Body of pancreas (tissue), 4 donors: ENCODE data around the gene CSGALNACT2. TPM values are rescaled to one million over a fixed set of nuclear protein-coding genes. Genes with fewer than 3 reads are reported as not detected.

Experiments used
- ATAC-seq: fragments of 150-250 bp; one replicate; pipeline ENCODE4 v1.9.1; 2016
- DNase-seq, 4 donors: peaks; one replicate each; pipeline ENCODE4 v3.0.0-alpha.2; 2019
- H3K27ac ChIP-seq, 4 donors: fragments of 200-600 bp; sonication (generic); 1 replicate in 3 of 4; 2 replicates in 1 of 4; pipeline versions ENCODE4 v1.5.1 to v1.6.1; 2016 to 2019; ENCODE audit warnings: mild to moderate bottlenecking in 1 of 4, mixed read lengths in 1 of 4, moderate library complexity in 1 of 4
- H3K27me3 ChIP-seq, 2 donors: fragments of 200-600 bp; sonication (generic); one replicate each; pipeline ENCODE4 v1.6.0; 2016; ENCODE audit warnings: mild to moderate bottlenecking in 1 of 2
- H3K36me3 ChIP-seq, 2 donors: fragments of 200-600 bp; sonication (generic); replicated peaks in 1 of 2; 2 replicates each; pipeline ENCODE4 v1.5.1; 2016; ENCODE audit warnings: low read depth in 2 of 2; ENCODE audit not compliant: insufficient read depth in 1 of 2
- H3K4me1 ChIP-seq: fragments of 200-600 bp; sonication (generic); one replicate; pipeline ENCODE4 v1.6.0; 2016
- H3K4me3 ChIP-seq, 2 donors: fragments of 200-600 bp; sonication (generic); 1 replicate in 1 of 2; 2 replicates in 1 of 2; pipeline ENCODE4 v1.5.1; 2016 to 2019
- H3K9me3 ChIP-seq, 3 donors: fragments of 200-600 bp; sonication (generic); 1 replicate in 2 of 3; 2 replicates in 1 of 3; pipeline ENCODE4 v1.5.1; 2016
- POLR2A ChIP-seq, 3 donors: fragments of 450-650 bp; IDR thresholded peaks; one replicate each; pipeline ENCODE4 v1.6.1; 2016; ENCODE audit warnings: antibody characterized with exemption in 3 of 3, mild to moderate bottlenecking in 2 of 3
- WGBS, 2 donors: methylation state at CpG; one replicate each; pipeline ENCODE4 v1.1.5; 2017; 5-methylcytosine and 5-hydroxymethylcytosine counted together
- intact Hi-C: fragments of 100-400 bp; cut with DNase I; formaldehyde crosslinking; loops from one replicate; pipeline ENCODE4 v1.15.1; 2023
- total RNA-seq, 2 donors: library from RNA; depleted of rRNA; stranded (reverse); fragments of >200 nt; gene quantifications; one replicate each; pipeline ENCODE4 v1.1.0, GENCODE V29; 2016
- TF ChIP-seq, protein P1 (sequence below), 7 experiments: fragments of 450-650 bp in 4 of 7; fragments of 200-600 bp in 3 of 7; sonication (generic) in 3 of 7; IDR thresholded peaks; one replicate each; pipeline ENCODE4 v1.5.1; 2016 to 2019; ENCODE audit warnings: antibody characterized with exemption in 7 of 7

CSGALNACT2 gene
- total RNA-seq, 2 donors from 2014 or later = 6.9 to 9.6 TPM

DNA sequence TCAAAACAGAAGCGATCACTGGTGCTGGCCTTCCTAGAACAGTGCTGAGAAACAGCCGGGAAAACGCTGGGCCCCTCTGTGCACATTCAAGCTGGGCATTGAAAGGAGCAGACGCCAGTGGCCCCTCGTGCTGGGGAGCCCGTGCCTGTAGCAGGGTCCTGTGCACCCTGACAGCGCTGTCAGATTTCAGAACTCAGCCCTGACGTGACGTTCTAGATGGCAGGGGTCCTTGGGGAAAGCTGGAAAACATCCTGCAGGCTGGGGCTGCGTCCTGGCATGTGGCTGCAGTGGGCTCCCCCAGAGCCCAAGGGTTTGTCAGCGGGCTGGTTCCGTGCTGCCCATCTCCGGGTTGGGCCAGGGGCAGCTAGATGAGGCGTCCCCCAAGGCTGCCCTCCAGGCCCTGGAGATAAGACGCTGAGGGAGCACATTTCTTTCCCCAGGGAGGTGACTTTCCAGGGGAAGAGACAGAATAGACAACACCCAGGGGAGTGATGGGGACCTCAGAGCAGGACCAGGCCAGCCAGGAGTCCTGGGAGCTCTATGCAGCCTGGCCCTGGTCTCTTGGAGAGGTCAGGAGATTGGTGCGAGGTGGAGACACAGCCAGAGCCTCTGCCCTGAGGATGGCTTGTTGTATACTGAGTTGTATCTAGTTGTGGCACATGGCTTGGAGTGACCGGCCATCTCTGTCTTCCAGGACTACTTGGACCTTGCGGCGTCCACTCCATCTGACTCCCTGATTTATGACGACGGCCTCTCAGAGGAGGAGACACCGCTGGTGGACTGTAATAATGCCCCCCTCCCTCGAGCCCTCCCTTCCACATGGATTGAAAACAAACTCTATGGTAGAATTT lies 12.1 kb upstream of the CSGALNACT2 start:
- DNase-seq (no peak), ATAC-seq (no peak)
- 79 to 81% methylated on average over 21 to 23 of the region's 23 CpGs for WGBS, 2 donors
- TF ChIP-seq, protein P1, sequence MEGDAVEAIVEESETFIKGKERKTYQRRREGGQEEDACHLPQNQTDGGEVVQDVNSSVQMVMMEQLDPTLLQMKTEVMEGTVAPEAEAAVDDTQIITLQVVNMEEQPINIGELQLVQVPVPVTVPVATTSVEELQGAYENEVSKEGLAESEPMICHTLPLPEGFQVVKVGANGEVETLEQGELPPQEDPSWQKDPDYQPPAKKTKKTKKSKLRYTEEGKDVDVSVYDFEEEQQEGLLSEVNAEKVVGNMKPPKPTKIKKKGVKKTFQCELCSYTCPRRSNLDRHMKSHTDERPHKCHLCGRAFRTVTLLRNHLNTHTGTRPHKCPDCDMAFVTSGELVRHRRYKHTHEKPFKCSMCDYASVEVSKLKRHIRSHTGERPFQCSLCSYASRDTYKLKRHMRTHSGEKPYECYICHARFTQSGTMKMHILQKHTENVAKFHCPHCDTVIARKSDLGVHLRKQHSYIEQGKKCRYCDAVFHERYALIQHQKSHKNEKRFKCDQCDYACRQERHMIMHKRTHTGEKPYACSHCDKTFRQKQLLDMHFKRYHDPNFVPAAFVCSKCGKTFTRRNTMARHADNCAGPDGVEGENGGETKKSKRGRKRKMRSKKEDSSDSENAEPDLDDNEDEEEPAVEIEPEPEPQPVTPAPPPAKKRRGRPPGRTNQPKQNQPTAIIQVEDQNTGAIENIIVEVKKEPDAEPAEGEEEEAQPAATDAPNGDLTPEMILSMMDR (IDR thresholded peaks at IDR 0.05) = no peak
- TF ChIP-seq POLR2A (IDR thresholded peaks at IDR 0.05) = no peak
- Histone ChIP-seq H3K4me3 (no peak overlapping the region), H3K36me3 (no peaks in the 10 kb centered on the region), H3K4me1 (no peaks in the 10 kb centered on the region), H3K27ac (no peak overlapping the region), H3K27me3 (no peaks in the 10 kb centered on the region), H3K9me3 (no peaks in the 10 kb centered on the region)
- intact Hi-C loops = no loop called here

DNA sequence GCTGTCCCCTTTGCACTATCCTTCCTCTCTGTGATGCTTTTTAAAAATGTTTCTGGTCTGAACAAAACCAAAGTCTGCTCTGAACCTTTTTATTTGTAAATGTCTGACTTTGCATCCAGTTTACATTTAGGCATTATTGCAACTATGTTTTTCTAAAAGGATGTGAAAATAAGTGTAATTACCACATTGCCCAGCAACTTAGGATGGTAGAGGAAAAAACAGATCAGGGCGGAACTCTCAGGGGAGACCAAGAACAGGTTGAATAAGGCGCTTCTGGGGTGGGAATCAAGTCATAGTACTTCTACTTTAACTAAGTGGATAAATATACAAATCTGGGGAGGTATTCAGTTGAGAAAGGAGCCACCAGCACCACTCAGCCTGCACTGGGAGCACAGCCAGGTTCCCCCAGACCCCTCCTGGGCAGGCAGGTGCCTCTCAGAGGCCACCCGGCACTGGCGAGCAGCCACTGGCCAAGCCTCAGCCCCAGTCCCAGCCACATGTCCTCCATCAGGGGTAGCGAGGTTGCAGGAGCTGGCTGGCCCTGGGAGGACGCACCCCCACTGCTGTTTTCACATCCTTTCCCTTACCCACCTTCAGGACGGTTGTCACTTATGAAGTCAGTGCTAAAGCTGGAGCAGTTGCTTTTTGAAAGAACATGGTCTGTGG lies 11.4 kb upstream of the CSGALNACT2 start:
- no peak for TF ChIP-seq POLR2A (IDR thresholded peaks at IDR 0.05)
- TF ChIP-seq, protein P1 (IDR thresholded peaks at IDR 0.05) = no peak
- H3K9me3 ChIP-seq = no peaks in the 10 kb centered on the region
- no peaks in the 10 kb centered on the region for H3K27me3 ChIP-seq
- H3K4me1 ChIP-seq = no peaks in the 10 kb centered on the region
- no peak overlapping the region for H3K27ac ChIP-seq
- no peak overlapping the region for H3K4me3 ChIP-seq
- DNase-seq (no peak), ATAC-seq (no peak)
- WGBS, 2 donors = 64 to 77% methylated on average over 6 to 7 of the region's 7 CpGs
- H3K36me3 ChIP-seq = no peaks in the 10 kb centered on the region
- intact Hi-C loops = no loop called here

DNA sequence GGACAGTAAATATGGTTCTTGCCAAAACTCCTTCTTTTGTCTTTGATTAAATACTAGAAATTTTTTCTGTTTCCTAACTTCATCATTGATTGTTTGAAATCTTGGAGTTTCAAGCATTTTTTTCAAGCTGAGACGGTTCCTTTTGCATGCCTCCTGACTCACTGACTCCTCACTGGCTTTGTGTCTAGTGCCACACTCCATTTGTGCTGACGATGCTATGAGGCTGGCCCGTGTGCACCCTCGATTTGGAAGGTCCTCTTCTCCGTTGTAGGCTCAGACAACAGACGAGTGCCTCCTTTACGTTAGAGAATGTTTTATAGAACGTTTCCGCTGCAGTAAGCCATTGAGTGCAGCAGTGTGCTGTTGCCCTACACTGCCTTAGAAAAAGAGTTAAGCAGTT lies 10.8 kb upstream of the CSGALNACT2 start:
- ATAC-seq (no peak), DNase-seq (no peak)
- Histone ChIP-seq H3K36me3 (no peaks in the 10 kb centered on the region), H3K4me3 (no peak overlapping the region), H3K4me1 (no peaks in the 10 kb centered on the region), H3K9me3 (no peaks in the 10 kb centered on the region), H3K27ac (no peak overlapping the region), H3K27me3 (no peaks in the 10 kb centered on the region)
- WGBS, 2 donors = 67 to 71% methylated on average over 9 of the region's 9 CpGs
- intact Hi-C loops = no loop called here
- no peak for TF ChIP-seq POLR2A (IDR thresholded peaks at IDR 0.05)
- TF ChIP-seq, protein P1 (IDR thresholded peaks at IDR 0.05) = no peak

DNA sequence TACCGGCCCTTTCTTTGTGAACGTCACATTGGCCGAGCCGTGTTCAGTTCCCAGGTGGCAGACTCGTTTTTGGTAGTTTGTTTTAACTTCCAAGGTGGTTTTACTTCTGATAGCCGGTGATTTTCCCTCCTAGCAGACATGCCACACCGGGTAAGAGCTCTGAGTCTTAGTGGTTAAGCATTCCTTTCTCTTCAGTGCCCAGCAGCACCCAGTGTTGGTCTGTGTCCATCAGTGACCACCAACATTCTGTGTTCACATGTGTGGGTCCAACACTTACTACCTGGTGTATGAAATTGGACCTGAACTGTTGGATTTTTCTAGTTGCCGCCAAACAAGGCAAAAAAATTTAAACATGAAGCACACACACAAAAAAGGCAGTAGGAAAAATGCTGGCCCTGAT lies 9.9 kb upstream of the CSGALNACT2 start:
- WGBS, 2 donors = 76 to 84% methylated on average over 8 of the region's 8 CpGs
- Histone ChIP-seq H3K4me1 (no peaks in the 10 kb centered on the region), H3K9me3 (no peaks in the 10 kb centered on the region), H3K36me3 (no peaks in the 10 kb centered on the region), H3K27ac (no peak overlapping the region), H3K4me3 (no peak overlapping the region), H3K27me3 (no peaks in the 10 kb centered on the region)
- intact Hi-C loops = no loop called here
- DNase-seq = no peak
- no peak for ATAC-seq
- no peak for TF ChIP-seq POLR2A (IDR thresholded peaks at IDR 0.05)
- TF ChIP-seq, protein P1 (IDR thresholded peaks at IDR 0.05) = no peak
